HEK293 (cell line): ENCODE measurements around the gene SCN5A.

Source experiments
- CTCF ChIA-PET: fragments of 350-600 bp; formaldehyde crosslinking; extraction: SDS; loops from one replicate; lab custom pipeline; 2021; ENCODE audit warnings: antibody characterized with exemption; lab: Yijun Ruan, JAX
- POLR2A ChIA-PET: fragments of 300-600 bp; formaldehyde crosslinking; extraction: SDS; loops from one replicate; lab custom pipeline; 2020; ENCODE audit warnings: antibody characterized with exemption, inconsistent platforms; lab: Yijun Ruan, JAX
- H3K27ac ChIP-seq: fragments of 200-500 bp; sonication (Bioruptor generic); 2 replicates; pipeline ENCODE4 v1.5.1; 2014; ENCODE audit warnings: low read depth, low read length, control low read depth, inconsistent platforms; ENCODE audit errors: extremely low read depth
- H3K36me3 ChIP-seq, 2 experiments: fragments of 200-500 bp in 1 of 2; sonication (Bioruptor generic) in 1 of 2; 1 replicate in 1 of 2; 2 replicates in 1 of 2; pipeline ENCODE4 v1.5.1; 2014 to 2017; ENCODE audit warnings: inconsistent platforms in 2 of 2, low read length in 2 of 2; ENCODE audit not compliant: control insufficient read depth in 2 of 2, insufficient read depth in 1 of 2
- H3K4me1 ChIP-seq: fragments of 200-500 bp; sonication (Bioruptor generic); 2 replicates; pipeline ENCODE4 v1.5.1; 2014; ENCODE audit warnings: mild to moderate bottlenecking, low read length, inconsistent platforms; ENCODE audit not compliant: control insufficient read depth, insufficient read depth
- H3K4me3 ChIP-seq: 2 replicates; pipeline ENCODE4 v1.5.1; 2011; ENCODE audit warnings: low read depth, mild to moderate bottlenecking, control low read depth, low read length, moderate library complexity
- H3K9me3 ChIP-seq: fragments of 200-500 bp; sonication (Bioruptor generic); 2 replicates; pipeline ENCODE4 v1.5.1; 2014; ENCODE audit warnings: low read depth, low read length, inconsistent platforms; ENCODE audit not compliant: control insufficient read depth, insufficient read depth
- BCL11B ChIP-seq: fragments of 450-650 bp; formaldehyde crosslinking; IDR thresholded peaks from 2 replicates; pipeline ENCODE4 v1.5.1; 2016; ENCODE audit warnings: low read depth, missing biosample characterization, missing genetic modification characterization
- GLIS1 ChIP-seq: fragments of 450-650 bp; formaldehyde crosslinking; IDR thresholded peaks from 2 replicates; pipeline ENCODE4 v1.5.1; 2016; ENCODE audit warnings: missing biosample characterization, missing genetic modification characterization
- HOXC10 ChIP-seq: sonication (generic); formaldehyde crosslinking; IDR thresholded peaks from 2 replicates; pipeline ENCODE4 v1.8.1; 2023; ENCODE audit warnings: mild to moderate bottlenecking, missing genetic modification reagents
- KLF1 ChIP-seq: fragments of 450-650 bp; formaldehyde crosslinking; IDR thresholded peaks from 2 replicates; pipeline ENCODE4 v1.5.1; 2016; ENCODE audit warnings: missing biosample characterization, missing genetic modification characterization
- MEIS1 ChIP-seq: sonication (generic); formaldehyde crosslinking; IDR thresholded peaks from 2 replicates; pipeline ENCODE4 v1.8.1; 2022; ENCODE audit warnings: missing genetic modification reagents, mild to moderate bottlenecking, borderline replicate concordance
- OVOL3 ChIP-seq: fragments of 450-650 bp; formaldehyde crosslinking; IDR thresholded peaks from 2 replicates; pipeline ENCODE4 v1.5.1; 2016; ENCODE audit warnings: missing biosample characterization, missing genetic modification characterization
- PRDM1 ChIP-seq: fragments of 450-650 bp; formaldehyde crosslinking; IDR thresholded peaks from 2 replicates; pipeline ENCODE4; 2016; ENCODE audit warnings: missing biosample characterization, missing genetic modification characterization
- TRIM28 ChIP-seq: IDR thresholded peaks from 2 replicates; pipeline ENCODE4 v1.6.1; 2011; ENCODE audit warnings: low read length, control low read depth, borderline replicate concordance
- ZBTB7A ChIP-seq: fragments of 450-650 bp; formaldehyde crosslinking; IDR thresholded peaks from 2 replicates; pipeline ENCODE4 v1.5.1; 2016; ENCODE audit warnings: low read depth, missing biosample characterization, missing genetic modification characterization
- ZFHX2 ChIP-seq: fragments of 450-650 bp; formaldehyde crosslinking; conservative IDR thresholded peaks from 2 replicates; pipeline ENCODE4 v1.5.1; 2016; ENCODE audit warnings: missing biosample characterization, missing genetic modification characterization
- ZNF10 ChIP-seq: fragments of 450-650 bp; formaldehyde crosslinking; IDR thresholded peaks from 2 replicates; pipeline ENCODE4 v1.5.1; 2017; ENCODE audit warnings: missing biosample characterization, missing genetic modification characterization
- ZNF146 ChIP-seq: fragments of 450-650 bp; formaldehyde crosslinking; IDR thresholded peaks from 2 replicates; pipeline ENCODE4 v1.5.1; 2016; ENCODE audit warnings: missing biosample characterization, missing genetic modification characterization
- ZNF175 ChIP-seq: fragments of 450-650 bp; formaldehyde crosslinking; IDR thresholded peaks from 2 replicates; pipeline ENCODE4 v1.5.1; 2016; ENCODE audit warnings: missing biosample characterization, missing genetic modification characterization
- ZNF223 ChIP-seq: fragments of 450-650 bp; formaldehyde crosslinking; IDR thresholded peaks from 2 replicates; pipeline ENCODE4 v1.5.1; 2016; ENCODE audit warnings: missing biosample characterization, missing genetic modification characterization
- ZNF266 ChIP-seq: fragments of 450-650 bp; formaldehyde crosslinking; IDR thresholded peaks from 2 replicates; pipeline ENCODE4 v1.5.1; 2016; ENCODE audit warnings: missing biosample characterization, missing genetic modification characterization, low read depth
- ZNF335 ChIP-seq: fragments of 450-650 bp; formaldehyde crosslinking; conservative IDR thresholded peaks from 2 replicates; pipeline ENCODE4 v1.5.1; 2016; ENCODE audit warnings: missing biosample characterization, missing genetic modification characterization
- ZNF350 ChIP-seq: fragments of 450-650 bp; formaldehyde crosslinking; IDR thresholded peaks from 2 replicates; pipeline ENCODE4 v1.5.0; 2017; ENCODE audit warnings: missing biosample characterization, mild to moderate bottlenecking, missing genetic modification characterization
- ZNF426 ChIP-seq: fragments of 450-650 bp; formaldehyde crosslinking; IDR thresholded peaks from 2 replicates; pipeline ENCODE4 v1.5.1; 2017; ENCODE audit warnings: missing biosample characterization, missing genetic modification characterization, mild to moderate bottlenecking, inconsistent platforms, moderate library complexity
- ZNF473 ChIP-seq: fragments of 450-650 bp; formaldehyde crosslinking; IDR thresholded peaks from 2 replicates; pipeline ENCODE4 v1.5.1; 2017; ENCODE audit warnings: missing biosample characterization, missing genetic modification characterization
- ZNF510 ChIP-seq: fragments of 450-650 bp; formaldehyde crosslinking; IDR thresholded peaks from 2 replicates; pipeline ENCODE4 v1.5.1; 2018; ENCODE audit warnings: mild to moderate bottlenecking, missing genetic modification characterization, missing biosample characterization; ENCODE audit not compliant: insufficient replicate concordance
- ZNF530 ChIP-seq: fragments of 450-650 bp; formaldehyde crosslinking; IDR thresholded peaks from 2 replicates; pipeline ENCODE4 v1.5.1; 2016; ENCODE audit warnings: low read depth, missing biosample characterization, missing genetic modification characterization
- ZNF548 ChIP-seq: fragments of 450-650 bp; formaldehyde crosslinking; IDR thresholded peaks from 2 replicates; pipeline ENCODE4 v1.5.1; 2016; ENCODE audit warnings: missing biosample characterization, missing genetic modification characterization
- ZNF596 ChIP-seq: fragments of 450-650 bp; IDR thresholded peaks from 2 replicates; pipeline ENCODE4 v1.5.0; 2018; ENCODE audit warnings: missing biosample characterization, mild to moderate bottlenecking, missing genetic modification characterization, moderate library complexity
- ZNF660 ChIP-seq: fragments of 450-650 bp; IDR thresholded peaks from 2 replicates; pipeline ENCODE4 v1.5.1; 2018; ENCODE audit warnings: missing biosample characterization, mild to moderate bottlenecking, missing genetic modification characterization
- ZNF843 ChIP-seq: fragments of 450-650 bp; formaldehyde crosslinking; IDR thresholded peaks from 2 replicates; pipeline ENCODE4 v1.5.1; 2016; ENCODE audit warnings: missing biosample characterization, missing genetic modification characterization
- TF ChIP-seq, protein P1 (sequence below): fragments of 450-650 bp; formaldehyde crosslinking; IDR thresholded peaks from 2 replicates; pipeline ENCODE4 v1.5.1; 2017; ENCODE audit warnings: missing biosample characterization, missing genetic modification characterization
- TF ChIP-seq, protein P2 (sequence below): fragments of 450-650 bp; formaldehyde crosslinking; IDR thresholded peaks from 2 replicates; pipeline ENCODE4 v1.5.1; 2016; ENCODE audit warnings: missing biosample characterization, missing genetic modification characterization
- TF ChIP-seq, protein P3 (sequence below): fragments of 450-650 bp; formaldehyde crosslinking; IDR thresholded peaks from 2 replicates; pipeline ENCODE4 v1.5.1; 2016; ENCODE audit warnings: missing biosample characterization, missing genetic modification characterization
- TF ChIP-seq, protein P4 (sequence below): sonication (generic); formaldehyde crosslinking; IDR thresholded peaks from 2 replicates; pipeline ENCODE4 v1.8.1; 2022; ENCODE audit warnings: mild to moderate bottlenecking, moderate library complexity, missing genetic modification reagents

Gene SCN5A

DNA sequence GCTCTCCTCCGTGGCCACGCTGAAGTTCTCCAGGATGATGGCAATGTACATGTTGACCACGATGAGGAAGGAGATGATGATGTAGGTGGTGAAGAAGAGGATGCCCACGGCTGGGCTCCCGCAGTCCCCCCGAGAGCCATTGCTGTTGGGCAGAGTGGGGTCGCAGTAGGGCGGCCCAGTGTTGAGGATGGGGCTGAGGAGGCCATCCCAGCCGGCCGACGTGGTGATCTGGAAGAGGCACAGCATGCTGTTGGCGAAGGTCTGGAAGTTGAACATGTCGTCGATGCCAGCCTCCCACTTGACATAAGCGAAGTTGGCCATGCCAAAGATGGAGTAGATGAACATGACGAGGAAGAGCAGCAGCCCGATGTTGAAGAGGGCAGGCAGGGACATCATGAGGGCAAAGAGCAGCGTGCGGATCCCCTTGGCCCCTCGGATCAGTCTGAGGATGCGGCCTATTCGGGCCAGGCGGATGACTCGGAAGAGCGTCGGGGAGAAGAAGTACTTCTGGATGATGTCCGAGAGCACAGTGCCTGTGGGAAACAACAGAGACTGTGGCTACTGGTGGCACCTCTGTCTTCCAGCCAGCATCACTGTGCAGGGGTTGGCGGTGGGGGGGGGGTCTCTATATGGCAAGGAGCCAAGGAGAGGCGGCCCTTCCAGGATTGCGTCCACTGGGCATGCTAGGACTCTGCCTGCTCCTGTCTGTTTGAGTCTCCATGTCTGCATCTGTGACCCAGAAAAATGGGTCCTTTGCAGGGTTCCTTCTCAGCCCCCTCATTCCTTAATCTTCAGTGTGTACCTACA lies 98.3 kb downstream of the SCN5A start:
- ChIA-PET POLR2A (no interaction called here), CTCF (no interaction called here)
- Histone ChIP-seq H3K9me3 (no peaks in the 10 kb centered on the region), H3K27ac (no peak overlapping the region), H3K4me3 (no peak overlapping the region), H3K4me1 (no peaks in the 10 kb centered on the region), H3K36me3 (no peaks in the 10 kb centered on the region)
- no peak for TF ChIP-seq ZFHX2
- TF ChIP-seq ZNF175 (tag by site-specific recombination), result no peak
- no peak for TF ChIP-seq OVOL3 (tag by site-specific recombination)
- TF ChIP-seq HOXC10 (CRISPR knock-in tag), result no peak
- TF ChIP-seq, protein P1, sequence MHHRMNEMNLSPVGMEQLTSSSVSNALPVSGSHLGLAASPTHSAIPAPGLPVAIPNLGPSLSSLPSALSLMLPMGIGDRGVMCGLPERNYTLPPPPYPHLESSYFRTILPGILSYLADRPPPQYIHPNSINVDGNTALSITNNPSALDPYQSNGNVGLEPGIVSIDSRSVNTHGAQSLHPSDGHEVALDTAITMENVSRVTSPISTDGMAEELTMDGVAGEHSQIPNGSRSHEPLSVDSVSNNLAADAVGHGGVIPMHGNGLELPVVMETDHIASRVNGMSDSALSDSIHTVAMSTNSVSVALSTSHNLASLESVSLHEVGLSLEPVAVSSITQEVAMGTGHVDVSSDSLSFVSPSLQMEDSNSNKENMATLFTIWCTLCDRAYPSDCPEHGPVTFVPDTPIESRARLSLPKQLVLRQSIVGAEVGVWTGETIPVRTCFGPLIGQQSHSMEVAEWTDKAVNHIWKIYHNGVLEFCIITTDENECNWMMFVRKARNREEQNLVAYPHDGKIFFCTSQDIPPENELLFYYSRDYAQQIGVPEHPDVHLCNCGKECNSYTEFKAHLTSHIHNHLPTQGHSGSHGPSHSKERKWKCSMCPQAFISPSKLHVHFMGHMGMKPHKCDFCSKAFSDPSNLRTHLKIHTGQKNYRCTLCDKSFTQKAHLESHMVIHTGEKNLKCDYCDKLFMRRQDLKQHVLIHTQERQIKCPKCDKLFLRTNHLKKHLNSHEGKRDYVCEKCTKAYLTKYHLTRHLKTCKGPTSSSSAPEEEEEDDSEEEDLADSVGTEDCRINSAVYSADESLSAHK (tag by site-specific recombination), result no peak
- TF ChIP-seq ZNF146 (tag by site-specific recombination), result no peak
- TF ChIP-seq BCL11B (tag by site-specific recombination), result no peak
- TF ChIP-seq ZNF530 (tag by site-specific recombination), result no peak
- no peak for TF ChIP-seq PRDM1 (tag by site-specific recombination)
- no peak for TF ChIP-seq ZNF335
- no peak for TF ChIP-seq TRIM28
- no peak for TF ChIP-seq KLF1 (tag by site-specific recombination)
- no peak for TF ChIP-seq ZNF10 (tag by site-specific recombination)
- TF ChIP-seq ZNF350 (tag by site-specific recombination), result no peak

DNA sequence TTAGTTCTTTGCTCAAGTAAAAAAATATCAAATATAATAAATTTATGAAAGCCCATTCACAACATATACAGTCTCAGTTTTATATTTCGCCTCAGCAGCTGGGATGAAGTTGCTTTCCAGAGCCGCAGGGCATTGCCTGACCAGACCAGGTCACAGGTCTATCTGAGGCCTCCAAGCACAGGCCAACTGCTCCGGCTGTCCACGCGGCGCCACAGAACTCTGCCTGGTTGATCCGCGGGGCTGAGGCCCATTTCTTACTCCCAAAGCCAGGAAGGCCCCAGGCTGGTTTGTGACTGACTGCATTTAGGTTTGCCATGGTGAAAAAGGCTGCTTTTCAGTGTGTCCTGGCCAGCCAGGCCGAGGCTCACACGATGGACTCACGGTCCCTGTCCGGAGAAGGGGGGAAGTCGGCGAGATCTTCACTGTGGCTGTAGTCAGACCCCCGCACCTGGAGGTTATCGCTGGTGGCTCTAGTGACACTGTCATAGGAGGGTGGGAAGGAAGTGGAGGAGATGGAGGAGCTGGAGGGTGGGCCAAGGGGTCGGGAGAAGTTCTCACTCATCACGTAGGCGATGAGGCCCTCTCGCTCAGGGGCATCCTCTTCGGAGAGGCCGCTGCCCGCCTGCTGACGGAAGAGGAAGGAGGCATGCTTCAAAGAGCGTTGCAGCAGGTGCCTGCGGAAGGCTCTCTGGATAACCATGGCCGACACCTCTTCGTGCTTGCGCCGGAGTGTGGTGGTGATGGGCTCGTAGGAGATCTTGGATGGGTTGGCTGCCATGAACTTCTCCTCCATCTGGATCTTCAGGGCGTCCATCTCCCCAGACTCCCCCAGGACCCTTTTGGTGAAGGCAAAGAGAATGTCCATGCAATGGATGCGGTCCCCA lies 99.3 kb downstream of the SCN5A start:
- Histone ChIP-seq H3K4me1 (no peaks in the 10 kb centered on the region), H3K4me3 (no peak overlapping the region), H3K9me3 (no peaks in the 10 kb centered on the region), H3K36me3 (no peaks in the 10 kb centered on the region), H3K27ac (no peak overlapping the region)
- CTCF ChIA-PET, result no interaction called here
- POLR2A ChIA-PET, result no interaction called here
- TF ChIP-seq ZNF426 (no peak), ZNF223 (tag by site-specific recombination) (no peak), ZNF510 (tag by site-specific recombination) (no peak), ZNF266 (tag by site-specific recombination) (no peak), ZNF596 (tag by site-specific recombination) (no peak), MEIS1 (CRISPR knock-in tag) (no peak), ZNF843 (no peak), ZNF473 (no peak), ZNF548 (tag by site-specific recombination) (no peak), ZNF660 (tag by site-specific recombination) (no peak), GLIS1 (tag by site-specific recombination) (no peak), ZBTB7A (tag by site-specific recombination) (no peak)
- TF ChIP-seq, protein P2, sequence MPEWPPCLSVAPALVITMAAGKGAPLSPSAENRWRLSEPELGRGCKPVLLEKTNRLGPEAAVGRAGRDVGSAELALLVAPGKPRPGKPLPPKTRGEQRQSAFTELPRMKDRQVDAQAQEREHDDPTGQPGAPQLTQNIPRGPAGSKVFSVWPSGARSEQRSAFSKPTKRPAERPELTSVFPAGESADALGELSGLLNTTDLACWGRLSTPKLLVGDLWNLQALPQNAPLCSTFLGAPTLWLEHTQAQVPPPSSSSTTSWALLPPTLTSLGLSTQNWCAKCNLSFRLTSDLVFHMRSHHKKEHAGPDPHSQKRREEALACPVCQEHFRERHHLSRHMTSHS (tag by site-specific recombination), result no peak
- TF ChIP-seq, protein P3, sequence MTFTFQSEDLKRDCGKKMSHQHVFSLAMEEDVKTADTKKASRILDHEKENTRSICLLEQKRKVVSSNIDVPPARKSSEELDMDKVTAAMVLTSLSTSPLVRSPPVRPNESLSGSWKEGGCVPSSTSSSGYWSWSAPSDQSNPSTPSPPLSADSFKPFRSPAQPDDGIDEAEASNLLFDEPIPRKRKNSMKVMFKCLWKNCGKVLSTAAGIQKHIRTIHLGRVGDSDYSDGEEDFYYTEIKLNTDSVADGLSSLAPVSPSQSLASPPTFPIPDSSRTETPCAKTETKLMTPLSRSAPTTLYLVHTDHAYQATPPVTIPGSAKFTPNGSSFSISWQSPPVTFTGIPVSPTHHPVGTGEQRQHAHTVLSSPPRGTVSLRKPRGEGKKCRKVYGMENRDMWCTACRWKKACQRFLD (tag by site-specific recombination), result no peak
- TF ChIP-seq, protein P4, sequence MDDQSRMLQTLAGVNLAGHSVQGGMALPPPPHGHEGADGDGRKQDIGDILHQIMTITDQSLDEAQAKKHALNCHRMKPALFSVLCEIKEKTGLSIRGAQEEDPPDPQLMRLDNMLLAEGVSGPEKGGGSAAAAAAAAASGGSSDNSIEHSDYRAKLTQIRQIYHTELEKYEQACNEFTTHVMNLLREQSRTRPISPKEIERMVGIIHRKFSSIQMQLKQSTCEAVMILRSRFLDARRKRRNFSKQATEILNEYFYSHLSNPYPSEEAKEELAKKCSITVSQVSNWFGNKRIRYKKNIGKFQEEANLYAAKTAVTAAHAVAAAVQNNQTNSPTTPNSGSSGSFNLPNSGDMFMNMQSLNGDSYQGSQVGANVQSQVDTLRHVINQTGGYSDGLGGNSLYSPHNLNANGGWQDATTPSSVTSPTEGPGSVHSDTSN (CRISPR knock-in tag), result no peak
